ENCODE measurements around the gene DMWD.

Gene DMWD

DNA sequence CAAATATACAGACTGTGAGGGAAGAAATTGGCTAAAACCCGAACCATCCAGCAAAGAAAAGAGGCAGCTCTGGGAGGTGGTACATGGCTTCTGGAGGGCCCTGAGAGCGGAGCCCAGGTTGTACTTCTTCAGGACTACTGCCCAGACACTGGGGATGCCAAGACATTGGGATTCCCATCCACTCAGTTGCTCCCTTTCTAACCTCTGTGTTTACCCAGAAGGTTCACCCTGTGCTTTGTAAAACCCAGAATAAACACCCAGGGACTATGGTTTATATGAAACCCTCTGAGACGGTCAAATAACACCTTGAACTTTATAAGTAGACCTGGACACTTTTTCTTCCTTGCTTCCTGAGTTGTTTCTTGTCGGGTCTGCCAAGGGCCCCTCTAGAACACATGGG lies 49.7 kb downstream of the DMWD start:
- no peak for DNase-seq

DNA sequence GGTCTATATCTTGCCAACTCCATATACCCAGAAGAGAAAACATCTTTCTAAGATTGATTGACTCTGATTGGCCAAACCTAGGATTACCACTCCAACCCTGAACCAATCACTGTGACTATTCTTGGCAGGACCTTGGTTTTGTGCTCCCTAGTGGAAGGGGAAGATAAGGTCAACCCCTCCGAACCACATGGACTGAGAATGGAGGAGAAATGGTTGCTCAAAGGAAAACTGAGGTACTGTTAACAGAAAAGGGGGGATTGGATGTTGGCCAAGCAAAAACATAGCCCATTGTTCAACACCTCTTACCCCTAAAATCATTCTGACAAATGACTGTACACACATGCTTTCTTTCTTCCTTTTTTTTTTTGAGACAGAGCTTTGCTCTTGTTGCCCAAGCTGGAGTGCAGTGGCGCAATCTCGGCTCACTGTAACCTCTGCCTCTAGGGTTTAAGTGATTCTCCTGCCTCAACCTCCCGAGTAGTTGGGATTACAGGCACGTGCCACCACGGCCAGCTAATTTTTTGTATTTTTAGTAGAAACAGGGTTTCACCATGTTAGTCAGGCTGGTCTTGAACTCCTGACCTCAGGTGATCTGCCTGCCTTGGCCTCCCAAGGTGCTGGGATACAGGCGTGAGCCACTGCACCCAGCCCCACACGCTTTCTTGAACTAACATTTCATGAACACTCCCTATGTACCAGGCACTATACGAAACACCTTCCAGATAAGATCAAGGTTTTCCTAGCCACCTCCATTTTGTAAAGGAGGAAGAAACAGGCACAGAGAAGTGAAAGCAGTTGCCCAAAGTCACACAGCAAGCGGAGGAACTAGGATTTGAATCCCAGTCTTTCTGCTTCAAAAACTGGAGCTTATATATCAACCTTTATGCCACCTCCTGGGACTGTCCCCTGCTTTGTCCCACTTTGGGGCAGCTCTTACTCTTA lies 52.9 kb downstream of the DMWD start:
- no peak for DNase-seq

DNA sequence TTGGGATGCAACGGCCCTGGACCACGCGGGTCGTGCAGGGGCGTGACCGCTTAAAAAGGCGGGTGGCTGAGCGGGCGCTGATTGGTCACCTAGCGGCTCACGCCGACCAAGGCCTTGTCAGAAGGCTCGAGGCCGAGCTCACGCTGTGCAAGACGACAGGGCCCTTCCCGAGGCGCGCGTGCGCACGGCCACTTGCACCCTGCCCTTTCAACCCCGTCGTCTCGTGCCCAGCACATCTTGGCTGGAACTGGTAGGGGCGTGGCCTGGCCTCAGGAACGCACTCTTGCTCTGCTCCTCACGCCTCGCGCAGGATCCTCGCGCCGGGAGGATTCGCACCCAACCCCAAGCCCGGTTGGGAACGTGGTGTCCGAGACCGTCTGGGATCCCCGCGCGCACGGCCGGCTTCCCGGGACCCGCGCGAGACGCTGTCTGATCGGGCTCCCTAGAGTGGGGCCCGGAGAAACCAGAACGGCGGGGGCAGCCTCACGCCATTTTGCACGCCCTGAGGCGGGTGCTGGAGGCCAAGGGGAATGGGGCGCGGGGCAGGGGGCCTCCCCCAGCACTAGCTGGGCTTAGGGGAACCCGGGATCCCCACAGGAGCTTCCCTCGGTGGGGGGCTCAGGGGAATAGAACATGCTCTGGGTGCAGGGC lies 59.4 kb downstream of the DMWD start, which contains the start of gene MEIOSIN:
MEIOSIN (plus strand) TSS at position 280 of the 651 bp plus-strand sequence. CDS start 1,938 bp downstream, outside the sequence.
- no peak for DNase-seq
